GM12873 (cell line): ENCODE measurements around the gene VRTN.
A peak's percentile ranks its signal among the peaks of the same experiment; 100 is the strongest.

Source experiments
- CTCF ChIP-seq: IDR thresholded peaks from 2 replicates; pipeline ENCODE4 v1.5.1; 2012; ENCODE audit warnings: low read depth, mild to moderate bottlenecking, moderate library complexity, low read length, control low read depth; ENCODE audit not compliant: insufficient read depth; ENCODE audit errors: missing control alignments

The VRTN gene

DNA sequence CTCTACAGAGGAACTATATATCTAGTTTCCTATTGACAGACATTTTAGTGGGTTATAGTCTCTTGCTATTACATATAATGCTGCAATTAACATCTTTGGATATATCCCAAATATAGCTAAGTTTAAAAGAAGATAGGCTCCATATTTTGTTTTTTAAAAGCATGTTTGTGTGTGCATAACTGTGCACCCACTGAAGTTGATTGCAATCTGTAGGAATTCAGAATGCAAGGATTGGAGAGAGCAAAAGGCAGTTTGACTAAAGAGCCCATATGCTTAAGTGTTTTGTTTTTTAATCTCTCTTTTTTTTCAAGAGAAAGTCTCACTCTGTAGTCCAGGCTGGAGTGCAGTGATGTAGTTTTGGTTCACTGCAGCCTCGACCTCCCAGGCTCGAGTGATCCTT is 36.1 kb upstream of the VRTN start:
- TF ChIP-seq CTCF = no peak

DNA sequence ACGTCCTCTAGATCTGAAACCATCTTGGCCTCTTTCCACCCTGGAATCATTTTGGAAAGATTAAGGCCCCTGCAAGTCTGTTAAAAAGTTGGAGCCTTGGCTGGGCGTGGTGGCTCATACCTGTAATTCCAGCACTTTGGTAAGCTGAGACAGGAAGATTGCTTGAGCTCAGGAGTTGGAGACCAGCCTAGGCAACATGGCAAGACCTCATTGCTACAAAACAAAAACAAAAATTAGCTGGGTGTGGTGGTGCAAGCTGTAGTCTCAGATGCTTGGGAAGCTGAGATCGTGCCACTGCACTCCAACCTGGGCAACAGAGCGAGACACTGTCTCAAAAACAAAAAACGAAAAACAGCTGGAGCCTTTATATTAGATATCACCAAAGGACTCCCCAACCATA is 34.7 kb upstream of the VRTN start:
- TF ChIP-seq CTCF = no peak

DNA sequence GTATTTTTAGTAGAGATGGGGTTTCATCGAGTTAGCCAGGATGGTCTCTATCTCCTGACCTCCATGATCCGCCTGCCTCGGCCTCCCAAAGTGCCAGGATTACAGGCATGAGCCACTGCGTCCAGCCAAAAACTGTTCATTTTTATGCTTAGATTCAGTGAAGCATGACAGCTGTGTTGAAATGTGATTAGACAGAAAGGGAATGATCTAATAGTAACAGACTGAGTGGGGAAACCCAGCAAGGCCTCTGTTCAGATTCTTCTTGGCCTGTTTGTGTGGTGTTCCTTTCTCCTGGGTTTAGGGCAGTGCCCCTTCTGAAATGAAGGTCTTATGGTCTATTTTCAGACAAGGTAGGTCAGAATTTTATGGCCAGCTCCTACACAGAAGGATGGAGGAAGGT is 33.7 kb upstream of the VRTN start:
- no peak for TF ChIP-seq CTCF

DNA sequence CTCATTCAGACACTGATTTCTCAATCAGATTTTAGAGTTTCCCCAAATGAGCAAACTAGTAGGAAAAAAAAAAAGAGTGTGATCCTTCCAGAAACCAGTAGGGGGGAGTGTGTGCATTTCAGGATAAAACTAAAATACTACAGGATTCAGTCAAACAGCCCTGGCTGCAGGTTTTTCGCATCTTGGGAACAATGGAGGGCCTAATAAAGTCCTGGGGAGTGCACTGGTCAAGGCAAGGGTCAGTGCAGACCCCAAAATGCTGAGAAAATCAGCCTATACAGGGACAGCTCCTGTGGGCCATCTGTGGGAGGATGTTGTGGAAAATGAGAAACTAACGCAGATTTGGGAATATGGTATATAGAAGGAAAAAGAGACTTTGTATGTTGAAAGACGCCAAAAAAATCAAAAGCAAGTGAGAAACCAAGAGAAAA is 23.3 kb upstream of the VRTN start:
- TF ChIP-seq CTCF = peak; percentile 68

- TF ChIP-seq CTCF = no peak
Observed at GRCh38 chr14:74325446-74325845, 22.8 kb upstream of the VRTN start.

GRCh38 chr14:74326369-74327152 is 21.7 kb upstream of the VRTN start:
- TF ChIP-seq CTCF = no peak

DNA sequence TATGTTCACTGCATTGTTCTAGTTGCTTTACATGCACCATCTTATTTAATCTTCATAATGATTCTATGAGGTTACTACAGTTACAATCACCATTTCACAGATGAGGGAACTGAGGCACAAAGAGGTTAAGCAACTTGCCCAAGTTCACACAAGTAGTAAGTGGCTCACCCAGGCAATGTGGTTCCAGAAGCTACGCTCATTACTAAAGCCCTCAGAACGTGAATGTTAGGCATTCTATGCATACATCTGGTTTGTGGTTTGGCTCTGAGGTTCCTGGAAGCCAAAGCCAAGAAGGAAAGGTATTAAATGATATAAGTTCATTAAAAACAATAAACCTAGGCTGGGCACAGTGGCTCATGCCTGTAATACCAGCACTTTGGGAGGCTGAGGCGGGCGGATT is 14.4 kb upstream of the VRTN start:
- no peak for TF ChIP-seq CTCF
